CD4-positive, alpha-beta memory T cell (primary cell): Measurements from ENCODE around the gene ANO7. TPM values are rescaled to one million over a fixed set of nuclear protein-coding genes. Genes with fewer than 3 reads are reported as not detected.

Source experiments
- CTCF ChIA-PET: fragments of 350-600 bp; sonication (Branson Sonifier 250); formaldehyde crosslinking; loops from one replicate; lab custom pipeline; 2021; ENCODE audit warnings: inconsistent platforms; ENCODE audit not compliant: partially characterized antibody; lab: Charles Lee
- POLR2A ChIA-PET: fragments of 350-600 bp; sonication (Branson Sonifier 250); formaldehyde crosslinking; loops from one replicate; lab custom pipeline; 2021; ENCODE audit not compliant: partially characterized antibody; lab: Charles Lee
- DNase-seq, 5 donors: peaks; one replicate each; pipeline versions ENCODE4 v3.0.0 to v3.0.0-alpha.2; 2020 to 2022; ENCODE audit warnings: mixed read lengths in 1 of 5
- H3K27ac ChIP-seq: one replicate; pipeline ENCODE4 v1.7.0; 2013; ENCODE audit warnings: low read depth, low read length
- H3K27me3 ChIP-seq: 2 replicates; pipeline ENCODE4 v1.7.0; 2013; ENCODE audit warnings: mild to moderate bottlenecking, low read length, moderate library complexity; ENCODE audit not compliant: insufficient read depth
- H3K36me3 ChIP-seq: 2 replicates; pipeline ENCODE4 v1.7.0; 2013; ENCODE audit warnings: mild to moderate bottlenecking, low read length, moderate library complexity; ENCODE audit not compliant: insufficient read depth
- H3K4me1 ChIP-seq: 2 replicates; pipeline ENCODE4 v1.7.0; 2013; ENCODE audit warnings: mild to moderate bottlenecking, low read length, moderate library complexity; ENCODE audit not compliant: insufficient read depth
- H3K4me3 ChIP-seq, 2 donors: one replicate each; pipeline ENCODE4 v1.7.0; 2013; ENCODE audit warnings: low read length in 2 of 2, mild to moderate bottlenecking in 1 of 2
- H3K9me3 ChIP-seq, 2 donors: one replicate each; pipeline ENCODE4 v1.7.0; 2013; ENCODE audit warnings: low read length in 2 of 2, control low read depth in 1 of 2; ENCODE audit not compliant: control insufficient read depth in 1 of 2
- H3K27ac Mint-ChIP-seq, 7 donors: one replicate each; pipeline ENCODE4 v1.8.0; 2020 to 2021; ENCODE audit warnings: mixed read lengths in 7 of 7, mild to moderate bottlenecking in 6 of 7, inconsistent platforms in 3 of 7, moderate library complexity in 3 of 7
- H3K27me3 Mint-ChIP-seq, 2 donors: one replicate each; pipeline ENCODE4 v1.8.0; 2020 to 2021; ENCODE audit warnings: mixed read lengths in 2 of 2
- H3K36me3 Mint-ChIP-seq, 2 donors: one replicate each; pipeline ENCODE4 v1.8.0; 2020 to 2021; ENCODE audit warnings: mixed read lengths in 2 of 2, inconsistent platforms in 1 of 2, mild to moderate bottlenecking in 1 of 2
- H3K4me1 Mint-ChIP-seq, 4 donors: one replicate each; pipeline ENCODE4 v1.8.0; 2020 to 2021; ENCODE audit warnings: mixed read lengths in 4 of 4, mild to moderate bottlenecking in 1 of 4
- H3K4me3 Mint-ChIP-seq, 8 donors: one replicate each; pipeline ENCODE4 v1.8.0; 2020 to 2021; ENCODE audit warnings: mixed read lengths in 8 of 8, mild to moderate bottlenecking in 7 of 8, moderate library complexity in 6 of 8, inconsistent platforms in 3 of 8
- H3K9me3 Mint-ChIP-seq, 8 donors: one replicate each; pipeline ENCODE4 v1.8.0; 2020 to 2021; ENCODE audit warnings: mixed read lengths in 8 of 8, mild to moderate bottlenecking in 5 of 8, inconsistent platforms in 3 of 8, moderate library complexity in 1 of 8
- intact Hi-C: fragments of 100-400 bp; cut with micrococcal nuclease; formaldehyde crosslinking; loops from one replicate; pipeline ENCODE4 v1.15.1; 2023
- polyA plus RNA-seq, 2 donors: library from polyadenylated mRNA; unstranded; fragments of 300-500 nt; fragmentation: Illumina TruSeq; gene quantifications; one replicate each; pipeline ENCODE4 v1.2.3, GENCODE V29; 2021
- total RNA-seq, 2 experiments: library from RNA; stranded (reverse); gene quantifications; one replicate each; pipeline ENCODE4 v1.2.3, GENCODE V29; 2021

The ANO7 gene
- total and polyA plus RNA-seq, 4 experiments from 2014 or later: 0.13 to 0.81 (median 0.53) TPM; not detected in 1

GRCh38 chr2:241239552-241240202, 51.2 kb downstream of the ANO7 start:
- Mint-ChIP-seq H3K27ac (peak overlapping the region in 1 of 7 donors; percentile 27), H3K36me3 (peaks cover 88 to 89% of the 10 kb centered on the region in 2 donors), H3K27me3 (no peaks in the 10 kb centered on the region), H3K9me3 (no peaks in the 10 kb centered on the region), H3K4me3 (no peak overlapping the region), H3K4me1 (peaks cover 0 to 3% (median 0%) of the 10 kb centered on the region in 4 donors)
- CTCF ChIA-PET: no interaction called here
- Histone ChIP-seq H3K4me3 (no peak overlapping the region), H3K9me3 (no peaks in the 10 kb centered on the region), H3K27me3 (no peaks in the 10 kb centered on the region), H3K4me1 (no peaks in the 10 kb centered on the region), H3K36me3 (peaks cover 93% of the 10 kb centered on the region), H3K27ac (no peak overlapping the region)
- no peak for DNase-seq
- intact Hi-C loops: no loop called here
- POLR2A ChIA-PET: no interaction called here

GRCh38 chr2:241240320-241241004, 52.0 kb downstream of the ANO7 start:
- Histone ChIP-seq H3K36me3 (peaks cover 85% of the 10 kb centered on the region), H3K4me1 (no peaks in the 10 kb centered on the region), H3K27ac (no peak overlapping the region), H3K9me3 (no peaks in the 10 kb centered on the region), H3K4me3 (no peak overlapping the region), H3K27me3 (no peaks in the 10 kb centered on the region)
- intact Hi-C loops: no loop called here
- CTCF ChIA-PET: no interaction called here
- Mint-ChIP-seq H3K27ac (no peak overlapping the region), H3K36me3 (peaks cover 83 to 86% of the 10 kb centered on the region in 2 donors), H3K9me3 (no peaks in the 10 kb centered on the region), H3K4me1 (peaks cover 0 to 3% (median 0%) of the 10 kb centered on the region in 4 donors), H3K4me3 (no peak overlapping the region), H3K27me3 (no peaks in the 10 kb centered on the region)
- no peak for DNase-seq
- POLR2A ChIA-PET: interaction anchor here (0.8 kb wide), 1 partner anchor 75 kb away, joined by 3 read pairs; the partner anchor contains the start of genes HDLBP and SEPTIN2

- POLR2A ChIA-PET: no interaction called here
- intact Hi-C loops: no loop called here
- no peaks in the 10 kb centered on the region for H3K27me3 ChIP-seq
- CTCF ChIA-PET: no interaction called here
- no peak for DNase-seq
- no peaks in the 10 kb centered on the region for H3K4me1 ChIP-seq
- Mint-ChIP-seq H3K27ac (no peak overlapping the region), H3K4me3 (no peak overlapping the region), H3K36me3 (peaks cover 84 to 88% of the 10 kb centered on the region in 2 donors), H3K27me3 (no peaks in the 10 kb centered on the region), H3K9me3 (no peaks in the 10 kb centered on the region), H3K4me1 (peaks cover 0 to 3% (median 0%) of the 10 kb centered on the region in 4 donors)
- H3K4me3 ChIP-seq: no peak overlapping the region
- H3K27ac ChIP-seq: no peak overlapping the region
- H3K36me3 ChIP-seq: peaks cover 78% of the 10 kb centered on the region
- H3K9me3 ChIP-seq: no peaks in the 10 kb centered on the region
Measured at GRCh38 chr2:241241669-241242068, 53.2 kb downstream of the ANO7 start.

- no peaks in the 10 kb centered on the region for H3K27me3 Mint-ChIP-seq
- Histone ChIP-seq H3K27ac (no peak overlapping the region), H3K4me3 (no peak overlapping the region), H3K9me3 (no peaks in the 10 kb centered on the region), H3K27me3 (no peaks in the 10 kb centered on the region), H3K4me1 (no peaks in the 10 kb centered on the region), H3K36me3 (peaks cover 79% of the 10 kb centered on the region)
- peaks cover 0 to 4% (median 0%) of the 10 kb centered on the region in 4 donors for H3K4me1 Mint-ChIP-seq
- no peak overlapping the region for H3K27ac Mint-ChIP-seq
- peaks cover 84 to 88% of the 10 kb centered on the region in 2 donors for H3K36me3 Mint-ChIP-seq
- CTCF ChIA-PET: no interaction called here
- no peaks in the 10 kb centered on the region for H3K9me3 Mint-ChIP-seq
- no peak overlapping the region for H3K4me3 Mint-ChIP-seq
- DNase-seq: no peak
- POLR2A ChIA-PET: no interaction called here
- intact Hi-C loops: no loop called here
Measured at GRCh38 chr2:241242306-241242705, 53.8 kb downstream of the ANO7 start.

- peak overlapping the region in 1 of 8 donors; percentile 21 for H3K4me3 Mint-ChIP-seq
- H3K36me3 Mint-ChIP-seq: peaks cover 84 to 88% of the 10 kb centered on the region in 2 donors
- no peak overlapping the region for H3K27ac ChIP-seq
- no peak overlapping the region for H3K4me3 ChIP-seq
- H3K27me3 Mint-ChIP-seq: no peaks in the 10 kb centered on the region
- H3K9me3 ChIP-seq: no peaks in the 10 kb centered on the region
- POLR2A ChIA-PET: no interaction called here
- H3K27ac Mint-ChIP-seq: peak overlapping the region in 1 of 7 donors; percentile 1
- H3K9me3 Mint-ChIP-seq: no peaks in the 10 kb centered on the region
- H3K27me3 ChIP-seq: no peaks in the 10 kb centered on the region
- peaks cover 0 to 4% (median 0%) of the 10 kb centered on the region in 4 donors for H3K4me1 Mint-ChIP-seq
- peaks cover 79% of the 10 kb centered on the region for H3K36me3 ChIP-seq
- no peaks in the 10 kb centered on the region for H3K4me1 ChIP-seq
- CTCF ChIA-PET: interaction anchor here (1.4 kb wide), 1 partner anchor 23 kb away, joined by 3 read pairs; no protein-coding TSS in a partner anchor
- DNase-seq: no peak
- intact Hi-C loops: no loop called here
Measured at GRCh38 chr2:241244368-241244767, 55.9 kb downstream of the ANO7 start.

GRCh38 chr2:241248289-241248688, 59.8 kb downstream of the ANO7 start:
- H3K36me3 Mint-ChIP-seq: peaks cover 74 to 89% of the 10 kb centered on the region in 2 donors
- no peak overlapping the region for H3K4me3 ChIP-seq
- peaks cover 81% of the 10 kb centered on the region for H3K36me3 ChIP-seq
- H3K9me3 Mint-ChIP-seq: no peaks in the 10 kb centered on the region
- no peak overlapping the region for H3K27ac Mint-ChIP-seq
- CTCF ChIA-PET: no interaction called here
- no peaks in the 10 kb centered on the region for H3K27me3 ChIP-seq
- H3K4me1 ChIP-seq: no peaks in the 10 kb centered on the region
- no peaks in the 10 kb centered on the region for H3K9me3 ChIP-seq
- POLR2A ChIA-PET: no interaction called here
- DNase-seq: no peak
- no peaks in the 10 kb centered on the region for H3K27me3 Mint-ChIP-seq
- H3K4me3 Mint-ChIP-seq: no peak overlapping the region
- H3K27ac ChIP-seq: no peak overlapping the region
- intact Hi-C loops: no loop called here
- H3K4me1 Mint-ChIP-seq: peaks cover 0 to 4% (median 0%) of the 10 kb centered on the region in 4 donors

GRCh38 chr2:241248897-241249296, 60.4 kb downstream of the ANO7 start:
- Histone ChIP-seq H3K9me3 (no peaks in the 10 kb centered on the region), H3K4me1 (no peaks in the 10 kb centered on the region), H3K36me3 (peaks cover 81% of the 10 kb centered on the region), H3K27ac (no peak overlapping the region), H3K27me3 (no peaks in the 10 kb centered on the region), H3K4me3 (no peak overlapping the region)
- ChIA-PET POLR2A (no interaction called here), CTCF (no interaction called here)
- no peaks in the 10 kb centered on the region for H3K9me3 Mint-ChIP-seq
- H3K27ac Mint-ChIP-seq: no peak overlapping the region
- H3K4me3 Mint-ChIP-seq: no peak overlapping the region
- intact Hi-C loops: no loop called here
- no peaks in the 10 kb centered on the region for H3K27me3 Mint-ChIP-seq
- H3K36me3 Mint-ChIP-seq: peaks cover 73 to 90% of the 10 kb centered on the region in 2 donors
- DNase-seq: no peak
- H3K4me1 Mint-ChIP-seq: peaks cover 0 to 3% (median 0%) of the 10 kb centered on the region in 4 donors
